Adrenal gland (tissue), 12 donors: Measurements from ENCODE around the gene CTNND1. TPM values are rescaled to one million over a fixed set of nuclear protein-coding genes. Genes with fewer than 3 reads are reported as not detected.

Experiments used
- DNase-seq, 7 donors: peaks; one replicate each; pipeline ENCODE4 v3.0.0-alpha.2; 2019 to 2020
- H3K27ac ChIP-seq, 5 donors: fragments of 200-600 bp; sonication (generic) in 4 of 5; 1 replicate in 3 of 5; 2 replicates in 2 of 5; pipeline versions ENCODE4 v1.5.1 to v1.8.0; 2016 to 2020; ENCODE audit warnings: mild to moderate bottlenecking in 1 of 5
- H3K27me3 ChIP-seq: fragments of 200-600 bp; 2 replicates; pipeline ENCODE4 v1.8.0; 2021
- H3K36me3 ChIP-seq, 2 donors: fragments of 200-600 bp; replicated peaks in 1 of 2; 1 replicate in 1 of 2; 2 replicates in 1 of 2; pipeline versions ENCODE4 v1.5.1 to v1.8.0; 2018 to 2022
- H3K4me1 ChIP-seq, 2 donors: fragments of 200-600 bp; replicated peaks in 1 of 2; 1 replicate in 1 of 2; 2 replicates in 1 of 2; pipeline versions ENCODE4 v1.5.1 to v1.8.0; 2018 to 2021
- H3K4me3 ChIP-seq, 4 donors: fragments of 200-600 bp; sonication (generic) in 3 of 4; one replicate each; pipeline ENCODE4 v1.5.1; 2016 to 2018
- H3K9me3 ChIP-seq, 3 donors: fragments of 200-600 bp; sonication (generic) in 1 of 3; replicated peaks in 1 of 3; 1 replicate in 2 of 3; 2 replicates in 1 of 3; pipeline versions ENCODE4 v1.5.1 to v1.8.0; 2016 to 2021
- POLR2A ChIP-seq, 2 donors: fragments of 450-650 bp; IDR thresholded peaks; one replicate each; pipeline ENCODE4 v1.6.1; 2017; ENCODE audit warnings: antibody characterized with exemption in 2 of 2, mild to moderate bottlenecking in 2 of 2, moderate library complexity in 1 of 2
- WGBS, 4 donors: extraction: QIAGEN DNeasy Blood & Tissue Kit in 2 of 4; methylation state at CpG; one replicate each; pipeline versions ENCODE4 v1.1.5 to v1.1.7; 2013 to 2017; 5-methylcytosine and 5-hydroxymethylcytosine counted together
- intact Hi-C, 2 donors: fragments of 100-400 bp; cut with DNase I; formaldehyde crosslinking; loops; one replicate each; pipeline versions ENCODE4 v1.14.1 to v1.15.0; 2022 to 2023
- polyA plus RNA-seq, 3 donors: library from polyadenylated mRNA; stranded (reverse); fragments of 200-250 nt in 2 of 3; fragments of 350-450 nt in 1 of 3; fragmentation: Illumina TruSeq in 1 of 3; extraction: RNeasy Lipid Tissue Mini Kit (QIAGEN cat#74804) in 1 of 3; gene quantifications; one replicate each; pipeline ENCODE4 v1.2.3, GENCODE V29; 2013 to 2014
- total RNA-seq, 9 donors: library from RNA; depleted of rRNA in 4 of 9; stranded (reverse); fragments of >200 nt in 4 of 9; fragments of 120-200 nt in 1 of 9; fragmentation: NEBNext Ultra II Directional in 1 of 9; extraction: Animal tissue kit (Norgen Biotek cat#: 25700) in 1 of 9; gene quantifications; one replicate each; pipeline versions ENCODE4 v1.1.0 to v1.2.4, GENCODE V29; 2013 to 2023
- TF ChIP-seq, protein P1 (sequence below), 6 experiments: fragments of 450-650 bp in 4 of 6; fragments of 200-600 bp in 2 of 6; sonication (generic) in 1 of 6; IDR thresholded peaks; 1 replicate in 5 of 6; 2 replicates in 1 of 6; pipeline versions ENCODE4 v1.5.1 to v1.8.0; 2016 to 2021; ENCODE audit warnings: antibody characterized with exemption in 6 of 6, mild to moderate bottlenecking in 2 of 6, moderate library complexity in 1 of 6
- donor health status: healthy with polysubstance abuse.
- donor health status: Bipolar disorder and iron deficiency.
- donor health status: DM: yes; HTN: yes; CAD: no.
- donor health status: DM: no; HTN: no; CAD: no.
- donor health status: DM: no; HTN: no; CAD: no.
- donor health status: DM: yes; HTN: yes; CAD: no.

Gene CTNND1
- total and polyA plus RNA-seq, 12 donors: 26.3 to 152 (median 107) TPM

- no peaks in the 10 kb centered on the region for H3K27me3 ChIP-seq
- no peak for DNase-seq
- no peaks in the 10 kb centered on the region for H3K9me3 ChIP-seq
- intact Hi-C loops: no loop called here
- no peaks in the 10 kb centered on the region for H3K36me3 ChIP-seq
- H3K4me3 ChIP-seq: no peak overlapping the region
- TF ChIP-seq, protein P1, sequence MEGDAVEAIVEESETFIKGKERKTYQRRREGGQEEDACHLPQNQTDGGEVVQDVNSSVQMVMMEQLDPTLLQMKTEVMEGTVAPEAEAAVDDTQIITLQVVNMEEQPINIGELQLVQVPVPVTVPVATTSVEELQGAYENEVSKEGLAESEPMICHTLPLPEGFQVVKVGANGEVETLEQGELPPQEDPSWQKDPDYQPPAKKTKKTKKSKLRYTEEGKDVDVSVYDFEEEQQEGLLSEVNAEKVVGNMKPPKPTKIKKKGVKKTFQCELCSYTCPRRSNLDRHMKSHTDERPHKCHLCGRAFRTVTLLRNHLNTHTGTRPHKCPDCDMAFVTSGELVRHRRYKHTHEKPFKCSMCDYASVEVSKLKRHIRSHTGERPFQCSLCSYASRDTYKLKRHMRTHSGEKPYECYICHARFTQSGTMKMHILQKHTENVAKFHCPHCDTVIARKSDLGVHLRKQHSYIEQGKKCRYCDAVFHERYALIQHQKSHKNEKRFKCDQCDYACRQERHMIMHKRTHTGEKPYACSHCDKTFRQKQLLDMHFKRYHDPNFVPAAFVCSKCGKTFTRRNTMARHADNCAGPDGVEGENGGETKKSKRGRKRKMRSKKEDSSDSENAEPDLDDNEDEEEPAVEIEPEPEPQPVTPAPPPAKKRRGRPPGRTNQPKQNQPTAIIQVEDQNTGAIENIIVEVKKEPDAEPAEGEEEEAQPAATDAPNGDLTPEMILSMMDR (IDR thresholded peaks at IDR 0.05): no peak
- no peak for TF ChIP-seq POLR2A (IDR thresholded peaks at IDR 0.05)
- peaks cover under 1 to 57% of the 10 kb centered on the region in 2 donors for H3K4me1 ChIP-seq
- H3K27ac ChIP-seq: peak overlapping the region in 1 of 5 donors; percentile 27
- 73 to 83% (median 81%) methylated on average over 4 of the region's 4 CpGs for WGBS, 4 donors
Observed at GRCh38 chr11:57786436-57786835, 24.8 kb downstream of the CTNND1 start.

DNA sequence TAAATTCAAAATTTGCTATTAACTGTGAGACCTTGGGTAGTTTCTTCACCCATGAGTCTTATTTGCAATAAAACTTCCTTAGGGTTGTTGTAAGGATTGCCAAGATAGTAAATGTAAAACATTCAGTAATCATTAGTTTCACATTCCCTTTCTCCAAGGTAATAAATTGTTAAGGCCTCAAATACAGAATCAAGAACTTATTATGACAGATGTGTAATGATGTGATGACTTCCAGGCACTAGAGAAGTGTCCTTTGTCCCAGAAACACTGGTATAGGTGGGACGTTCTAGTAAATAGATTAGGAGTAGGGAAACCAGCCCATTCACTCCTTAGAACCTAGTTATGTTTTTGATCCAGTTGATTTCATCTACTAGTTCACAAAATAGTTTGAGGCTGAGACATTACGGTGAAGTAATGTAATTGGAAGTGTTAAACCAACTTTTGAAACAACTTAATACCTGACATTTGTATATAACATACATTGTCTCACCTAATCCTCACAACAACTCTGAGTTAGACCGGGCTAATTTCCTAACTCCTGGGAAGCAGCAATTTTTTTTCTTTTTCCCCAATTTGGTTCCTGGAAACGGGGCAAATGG lies 25.5 kb downstream of the CTNND1 start:
- H3K27me3 ChIP-seq: no peaks in the 10 kb centered on the region
- TF ChIP-seq, protein P1 (IDR thresholded peaks at IDR 0.05): no peak
- TF ChIP-seq POLR2A (IDR thresholded peaks at IDR 0.05): no peak
- peaks cover 0 to 57% of the 10 kb centered on the region in 2 donors for H3K4me1 ChIP-seq
- no peak overlapping the region for H3K4me3 ChIP-seq
- intact Hi-C loops: no loop called here
- H3K36me3 ChIP-seq: no peaks in the 10 kb centered on the region
- DNase-seq: no peak
- H3K27ac ChIP-seq: peak overlapping the region in 1 of 5 donors; percentile 27
- H3K9me3 ChIP-seq: no peaks in the 10 kb centered on the region
- WGBS, 4 donors: 87 to 90% (median 89%) methylated on average over 4 of the region's 4 CpGs

DNA sequence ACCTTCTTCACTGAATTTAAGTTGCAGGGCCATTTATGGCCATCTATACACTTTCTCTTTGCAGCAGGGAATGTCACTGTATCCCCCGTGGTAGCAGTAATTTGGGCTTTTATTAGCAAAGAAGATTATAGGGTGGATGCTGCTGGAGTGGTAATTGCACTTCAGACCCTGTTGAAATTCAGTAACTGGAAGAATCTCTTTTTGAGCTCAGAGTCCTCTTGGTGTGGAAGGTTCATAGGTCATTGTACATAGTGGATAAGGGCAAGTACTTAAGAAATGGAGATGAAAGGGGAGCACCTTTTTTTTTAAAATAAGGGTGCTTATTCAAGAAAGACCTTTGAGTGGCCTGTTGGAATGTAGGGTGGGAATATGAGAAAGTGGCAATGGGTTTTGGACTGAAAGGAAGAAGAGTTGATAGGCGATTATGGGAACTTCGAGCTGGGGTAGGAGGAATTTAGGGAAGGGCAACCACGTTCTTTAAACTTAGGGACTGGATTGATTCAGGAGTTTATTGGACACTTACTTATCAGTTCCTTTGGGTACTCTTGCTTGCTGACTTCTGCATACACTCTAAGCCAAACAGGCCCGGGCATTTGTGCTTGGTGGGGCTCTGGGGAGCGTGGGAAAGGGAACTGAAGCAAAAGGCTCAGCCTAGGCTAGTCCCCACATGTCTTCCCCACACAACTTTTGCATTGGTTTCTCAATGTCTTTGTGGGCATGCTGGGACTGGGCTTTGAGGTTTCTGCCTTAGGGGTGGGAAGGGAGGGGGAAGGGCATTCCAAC lies 26.5 kb downstream of the CTNND1 start:
- H3K4me1 ChIP-seq: peaks cover 7 to 54% of the 10 kb centered on the region in 2 donors
- no peaks in the 10 kb centered on the region for H3K9me3 ChIP-seq
- H3K36me3 ChIP-seq: no peaks in the 10 kb centered on the region
- no peak overlapping the region for H3K4me3 ChIP-seq
- no peak for TF ChIP-seq POLR2A (IDR thresholded peaks at IDR 0.05)
- TF ChIP-seq, protein P1 (IDR thresholded peaks at IDR 0.05): no peak
- DNase-seq: peak in 3 of 7 donors; percentile 33 to 39 (median 36)
- H3K27ac ChIP-seq: no peak overlapping the region
- intact Hi-C loops: no loop called here
- no peaks in the 10 kb centered on the region for H3K27me3 ChIP-seq
- 79 to 81% (median 79%) methylated on average over 6 of the region's 6 CpGs for WGBS, 4 donors

- H3K36me3 ChIP-seq: no peaks in the 10 kb centered on the region
- intact Hi-C loops: no loop called here
- no peak overlapping the region for H3K4me3 ChIP-seq
- no peaks in the 10 kb centered on the region for H3K27me3 ChIP-seq
- H3K4me1 ChIP-seq: peaks cover 13 to 60% of the 10 kb centered on the region in 2 donors
- DNase-seq: no peak
- no peaks in the 10 kb centered on the region for H3K9me3 ChIP-seq
- H3K27ac ChIP-seq: no peak overlapping the region
- TF ChIP-seq POLR2A (IDR thresholded peaks at IDR 0.05): no peak
- TF ChIP-seq, protein P1 (IDR thresholded peaks at IDR 0.05): no peak
Observed at GRCh38 chr11:57788703-57789088, 27.1 kb downstream of the CTNND1 start.
